Measurements from ENCODE around the gene VAV1. TPM values are rescaled to one million over a fixed set of nuclear protein-coding genes. Genes with fewer than 3 reads are reported as not detected.

The VAV1 gene
- total and polyA plus RNA-seq, 10 of the 15 experiments (the other 5 are each of a cell fraction or from before 2014, with no cell fraction given), result 1.6 to 76.8 (median 40.7) TPM

- no peak for TF ChIP-seq ZNF592 (IDR thresholded peaks at IDR 0.05)
- TF ChIP-seq JUNB (IDR thresholded peaks at IDR 0.05), result no peak
- TF ChIP-seq RAD21 (IDR thresholded peaks at IDR 0.05; ENCODE audit: insufficient read depth, low read depth, low read length), result no peak
Observed at GRCh38 chr19:6861683-6862286, 89.3 kb downstream of the VAV1 start (continued).

GRCh38 chr19:6862673-6863078 is 90.2 kb downstream of the VAV1 start:
- peak; percentile 94 for ATAC-seq
- H3K79me2 ChIP-seq (ENCODE audit: control insufficient read depth, insufficient read depth, low read length), result no peaks in the 10 kb centered on the region
- ChIA-PET RAD21 (ENCODE audit: unreplicated experiment) (interaction anchor here (0.6 to 4.9 kb wide), 36 partner anchors 59 to 736 kb away, joined by 3 to 76 read pairs (median 5); partner anchors contain the start of genes ALKBH7, DENND1C, GPR108 and SH2D3A), SMC1A (ENCODE audit: uncharacterized antibody, unreplicated experiment) (interaction anchor here (0.6 to 4.3 kb wide), 23 partner anchors 11 to 736 kb away, joined by 3 to 55 read pairs (median 5); partner anchors contain the start of genes GPR108, TRIP10 and VAV1), CTCF (interaction anchor here (0.6 to 7.3 kb wide), 29 partner anchors 19 to 816 kb away, joined by 3 to 104 read pairs (median 4); partner anchors contain the start of genes DENND1C, GPR108, SH2D3A and TNFSF14), POLR2A (interaction anchor here (0.6 to 2.8 kb wide), 9 partner anchors 35 to 440 kb away, joined by 3 to 25 read pairs (median 4); partner anchors contain the start of genes GPR108 and VAV1)
- peak overlapping the region; percentile 67; the same call in 1 of the 2 replicates for H3K4me3 ChIP-seq
- FAIRE-seq, result peak; percentile 83
- no peaks in the 10 kb centered on the region for H3K36me3 ChIP-seq (ENCODE audit: control insufficient read depth in 2 of 2, insufficient read depth in 2 of 2, low read length in 1 of 2)
- no TSS peak for BruUV-seq (replicated peaks)
- in situ Hi-C loops (cut with MboI), result loop anchor here (5.0 kb wide), 3 partner anchors 125 to 345 kb away; partner anchors contain the start of genes GPR108 and TRIP10
- H4K20me1 ChIP-seq (ENCODE audit: control insufficient read depth, insufficient read depth), result no peaks in the 10 kb centered on the region
- H3K27me3 ChIP-seq (replicated peaks in 1 of 2; ENCODE audit: control insufficient read depth in 2 of 2, insufficient read depth in 2 of 2, low read length in 1 of 2), result no peaks in the 10 kb centered on the region
- WGBS (ENCODE audit: insufficient coverage, insufficient replicate concordance, low lambda C conversion rate, missing lambda C conversion rate), result 1% methylated on average over 16 of the region's 16 CpGs
- H3K9me3 ChIP-seq (replicated peaks; ENCODE audit: control insufficient read depth, insufficient read depth, low read length), result no peaks in the 10 kb centered on the region
- peaks cover 11% of the 10 kb centered on the region for H3K4me1 ChIP-seq (ENCODE audit: control insufficient read depth, insufficient read depth, low read length)
- peak overlapping the region; percentile 56; the same call in 1 of the 2 replicates for H3K27ac ChIP-seq (ENCODE audit: control insufficient read depth, insufficient read depth)
- H3K4me2 ChIP-seq (ENCODE audit: control insufficient read depth, insufficient read depth), result peak overlapping the region; percentile 71
- peak overlapping the region; percentile 61 for H2AFZ ChIP-seq (ENCODE audit: control insufficient read depth, low read depth, low read length)
- DNase-seq (ENCODE audit: low read depth, low spot score), result peak; percentile 80
- H3K9ac ChIP-seq (ENCODE audit: control insufficient read depth, insufficient read depth, low read length), result peak overlapping the region; percentile 62
- intact Hi-C loops (cut with micrococcal nuclease; ENCODE audit: unreplicated experiment), result loop anchor here (1.0 to 5.0 kb wide), 8 partner anchors 60 to 478 kb away; partner anchors contain the start of genes CD70 and VAV1
- TF ChIP-seq BMI1 (IDR thresholded peaks at IDR 0.05; ENCODE audit: borderline replicate concordance), result 0 out of 2 replicates have a peak, but pooled peaks have one; percentile 18
- no peak for TF ChIP-seq EZH2 (IDR thresholded peaks at IDR 0.05; ENCODE audit: borderline replicate concordance, control insufficient read depth, low read depth, low read length)
- TF ChIP-seq MAX (IDR thresholded peaks at IDR 0.05; ENCODE audit: low read depth, low read length), result peak; percentile 19; the same call in 1 of the 2 replicates
- TF ChIP-seq PKNOX1 (IDR thresholded peaks at IDR 0.05), result peak; percentile 89
- TF ChIP-seq SPI1 (IDR thresholded peaks at IDR 0.05; ENCODE audit: borderline replicate concordance, insufficient read depth, low read depth, low read length), result no peak
- peak; percentile 92 for TF ChIP-seq RUNX3 (IDR thresholded peaks at IDR 0.05; ENCODE audit: low read length)
- TF ChIP-seq POLR2A (IDR thresholded peaks at IDR 0.05; ENCODE audit: low read depth, low read length), result peak; percentile 65
- TF ChIP-seq SUPT20H (IDR thresholded peaks at IDR 0.05; ENCODE audit: borderline replicate concordance, control insufficient read depth, low read depth, low read length), result no peak
- peak; percentile 27; the same call in 1 of the 2 replicates for TF ChIP-seq IKZF1 (conservative IDR thresholded peaks at IDR 0.05)
- 0 out of 2 replicates have a peak, but pooled peaks have one; percentile 14 for TF ChIP-seq CBX5 (IDR thresholded peaks at IDR 0.05; ENCODE audit: low read depth)
- peak; percentile 66 for TF ChIP-seq RELB (IDR thresholded peaks at IDR 0.05; ENCODE audit: low read depth)

Measured in GM12878 (cell line).